ENCODE data around the gene ACTN4. TPM values are rescaled to one million over a fixed set of nuclear protein-coding genes. Genes with fewer than 3 reads are reported as not detected.

Gene ACTN4
- total and polyA plus RNA-seq, 9 donors = 139 to 458 (median 299) TPM

DNA sequence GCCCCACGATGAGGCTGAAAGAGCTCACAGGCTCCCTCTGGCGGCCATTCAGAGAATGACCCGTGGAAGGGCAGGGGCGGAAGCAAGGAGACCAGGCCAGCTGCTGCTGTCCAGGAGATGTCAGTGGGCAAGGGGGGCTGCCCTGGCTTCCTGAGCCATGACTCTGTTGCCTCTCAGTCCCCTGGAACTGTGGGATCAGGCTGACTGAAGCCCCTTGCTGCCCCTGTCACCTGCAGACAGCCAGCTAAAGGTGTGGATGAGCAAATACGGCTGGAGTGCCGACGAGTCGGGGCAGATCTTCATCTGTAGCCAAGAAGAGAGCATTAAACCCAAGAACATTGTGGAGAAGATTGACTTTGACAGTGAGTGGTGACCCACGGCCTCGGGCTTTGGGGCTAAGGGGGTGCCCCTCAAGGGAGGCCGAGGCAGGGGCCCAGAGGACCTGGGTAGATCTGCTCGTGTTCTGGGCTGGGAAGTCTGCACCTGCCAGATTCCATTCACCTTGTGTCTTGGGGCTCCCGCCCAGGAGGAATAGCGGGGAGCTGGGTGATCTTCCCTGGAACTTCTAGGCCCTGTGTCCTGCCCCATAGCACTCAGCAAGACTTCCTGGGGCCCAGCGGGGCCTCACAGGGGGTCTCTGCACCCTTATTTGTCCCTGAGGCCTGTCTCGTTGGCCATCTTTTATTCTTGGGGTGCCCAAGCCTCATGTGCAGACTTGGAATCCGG is 12.5 kb upstream of the ACTN4 start:
- 67 to 71% (median 69%) methylated on average over 17 of the region's 17 CpGs for WGBS, 3 donors
- Histone ChIP-seq H3K4me1 (ENCODE audit: insufficient read depth) (no peaks in the 10 kb centered on the region), H3K27ac (no peak overlapping the region), H3K9me3 (no peaks in the 10 kb centered on the region), H3K4me3 (no peak overlapping the region), H3K27me3 (no peaks in the 10 kb centered on the region), H3K36me3 (no peaks in the 10 kb centered on the region)
- peak; percentile 61 to 87 (median 81) for DNase-seq
- TF ChIP-seq CTCF (IDR thresholded peaks at IDR 0.05) = peak; percentile 81 to 96 (median 87)
- TF ChIP-seq POLR2A (IDR thresholded peaks at IDR 0.05) = no peak
- TF ChIP-seq EP300 (IDR thresholded peaks at IDR 0.05) = no peak
- intact Hi-C loops (cut with DNase I) = loop anchor here in 2 of 4 donors (5.0 to 10.0 kb wide), 2 partner anchors 217 to 230 kb away; partner anchors contain the start of gene FAM98C (in 1 of the 2)

DNA sequence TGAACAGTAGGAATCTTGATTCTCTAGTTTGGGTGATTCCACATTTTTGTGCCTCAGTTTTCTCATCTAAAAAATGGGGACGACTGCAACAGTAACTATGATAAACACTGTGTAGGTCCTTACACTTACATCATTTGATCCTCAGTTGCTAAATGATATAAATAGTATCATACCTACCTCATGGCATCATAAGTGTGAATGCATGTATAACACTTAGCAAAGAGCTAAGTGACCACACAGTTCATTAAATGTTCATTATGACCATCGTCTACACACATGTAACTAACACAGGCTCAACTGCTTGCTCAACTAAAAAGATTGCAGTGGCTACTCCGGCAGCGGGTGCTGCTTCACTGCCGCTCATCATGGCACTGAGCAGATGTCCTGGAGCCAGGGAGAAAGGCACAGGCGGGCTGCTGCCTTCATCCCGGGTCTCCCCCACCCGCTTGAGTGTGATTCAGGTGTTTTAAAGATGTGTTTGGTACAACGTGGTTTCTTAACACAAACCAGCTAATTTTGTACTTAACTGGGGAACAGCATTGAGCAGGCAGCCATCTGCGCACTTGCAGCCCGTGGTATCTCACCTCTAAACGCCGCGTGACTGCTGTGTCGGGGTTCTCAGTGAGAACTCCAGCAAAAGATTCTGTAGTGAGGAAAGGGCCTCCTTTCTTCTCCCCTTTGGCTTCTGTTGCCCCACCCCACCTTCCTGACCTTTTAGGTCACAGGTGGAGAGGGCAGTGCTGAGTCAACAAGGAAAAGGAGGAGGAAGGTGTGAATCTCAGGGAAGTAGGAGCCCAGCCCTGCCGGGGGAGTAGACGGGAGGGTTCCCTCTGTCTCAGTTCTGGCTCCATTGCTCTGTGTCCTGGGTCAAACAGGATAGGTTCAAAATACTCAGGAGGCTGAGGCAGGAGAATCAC is 11.7 kb upstream of the ACTN4 start:
- Histone ChIP-seq H3K36me3 (no peaks in the 10 kb centered on the region), H3K9me3 (no peaks in the 10 kb centered on the region), H3K27me3 (no peaks in the 10 kb centered on the region), H3K27ac (no peak overlapping the region), H3K4me1 (ENCODE audit: insufficient read depth) (no peaks in the 10 kb centered on the region), H3K4me3 (no peak overlapping the region)
- intact Hi-C loops (cut with DNase I) = loop anchor here in 2 of 4 donors (5.0 to 10.0 kb wide), 2 partner anchors 217 to 231 kb away; partner anchors contain the start of gene FAM98C (in 1 of the 2)
- no peak for DNase-seq
- WGBS, 3 donors = 82 to 87% (median 84%) methylated on average over 17 of the region's 17 CpGs
- TF ChIP-seq CTCF (IDR thresholded peaks at IDR 0.05) = no peak
- no peak for TF ChIP-seq POLR2A (IDR thresholded peaks at IDR 0.05)
- TF ChIP-seq EP300 (IDR thresholded peaks at IDR 0.05) = no peak

DNA sequence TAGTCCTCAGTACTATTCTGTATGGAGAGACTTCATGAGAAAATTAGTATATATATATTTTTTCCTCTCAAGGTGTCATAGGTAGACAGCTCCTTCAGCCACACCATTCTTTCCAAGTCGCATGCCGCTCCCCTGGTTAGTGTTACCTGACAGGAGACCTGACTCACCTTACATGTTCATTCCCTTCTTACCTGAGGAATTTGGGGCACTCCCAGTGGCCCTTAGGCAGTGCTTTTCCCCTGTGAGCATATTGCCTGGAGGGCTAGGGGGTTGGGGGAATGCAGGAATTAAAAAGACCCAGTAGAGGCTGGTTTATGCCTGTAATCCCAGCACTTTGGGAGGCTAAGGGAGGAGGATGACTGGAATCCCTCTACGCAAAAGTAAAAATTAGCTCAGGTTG is 9.0 kb upstream of the ACTN4 start:
- Histone ChIP-seq H3K4me3 (no peak overlapping the region), H3K36me3 (no peaks in the 10 kb centered on the region), H3K27ac (no peak overlapping the region), H3K27me3 (no peaks in the 10 kb centered on the region), H3K9me3 (no peaks in the 10 kb centered on the region), H3K4me1 (ENCODE audit: insufficient read depth) (no peaks in the 10 kb centered on the region)
- TF ChIP-seq POLR2A (IDR thresholded peaks at IDR 0.05) (no peak), EP300 (IDR thresholded peaks at IDR 0.05) (no peak), CTCF (IDR thresholded peaks at IDR 0.05) (no peak)
- WGBS, 3 donors = 95 to 97% (median 97%) methylated on average over 3 of the region's 3 CpGs
- intact Hi-C loops (cut with DNase I) = loop anchor here in 2 of 4 donors (5.0 to 10.0 kb wide), 2 partner anchors 214 to 234 kb away; partner anchors contain the start of gene FAM98C (in 1 of the 2)
- DNase-seq = no peak

- no peak overlapping the region for H3K4me3 ChIP-seq
- intact Hi-C loops (cut with DNase I) = loop anchor here in 3 of 4 donors (5.0 to 10.0 kb wide), 4 partner anchors 195 to 235 kb away; partner anchors contain the start of genes ECH1 (in 1 of the 3), FAM98C (in 1 of the 3) and HNRNPL (in 1 of the 3)
- H3K36me3 ChIP-seq = no peaks in the 10 kb centered on the region
- no peaks in the 10 kb centered on the region for H3K4me1 ChIP-seq (ENCODE audit: insufficient read depth)
- no peaks in the 10 kb centered on the region for H3K27me3 ChIP-seq
- WGBS, 3 donors = 81 to 94% (median 87%) methylated on average over 2 of the region's 2 CpGs
- no peaks in the 10 kb centered on the region for H3K9me3 ChIP-seq
- no peak for TF ChIP-seq EP300 (IDR thresholded peaks at IDR 0.05)
- TF ChIP-seq POLR2A (IDR thresholded peaks at IDR 0.05) = no peak
- no peak for TF ChIP-seq CTCF (IDR thresholded peaks at IDR 0.05)
- no peak overlapping the region for H3K27ac ChIP-seq
- DNase-seq = no peak
These were observed 7.8 kb upstream of the ACTN4 start for GRCh38 chr19:38639679-38640078.

All from ovary (tissue), 9 donors.